Epithelial cell of esophagus (primary cell): ENCODE results near the gene ZNF205.

ENCODE experiments used
- DNase-seq: peaks from one replicate; pipeline ENCODE4 v3.0.0; 2010; ENCODE audit warnings: low read depth
- H3K4me3 ChIP-seq: 2 replicates; pipeline ENCODE4 v1.5.1; 2011; ENCODE audit warnings: mild to moderate bottlenecking, low read length, control low read depth
- CTCF ChIP-seq: IDR thresholded peaks from 2 replicates; pipeline ENCODE4 v1.5.1; 2011; ENCODE audit warnings: low read depth, mild to moderate bottlenecking, low read length, control low read depth, inconsistent platforms; ENCODE audit not compliant: insufficient read depth; ENCODE audit errors: missing control alignments

ZNF205 gene

GRCh38 chr16:3115003-3115402 lies 2.6 kb downstream of the ZNF205 start:
- no peak overlapping the region for H3K4me3 ChIP-seq
- no peak for DNase-seq
- TF ChIP-seq CTCF, result no peak

- no peak overlapping the region for H3K4me3 ChIP-seq
- TF ChIP-seq CTCF, result no peak
- no peak for DNase-seq
Measured at GRCh38 chr16:3115561-3115960, 3.2 kb downstream of the ZNF205 start.

GRCh38 chr16:3118204-3118790 lies 5.9 kb downstream of the ZNF205 start:
- TF ChIP-seq CTCF, result no peak
- peak; percentile 45 for DNase-seq
- H3K4me3 ChIP-seq, result no peak overlapping the region

- TF ChIP-seq CTCF, result no peak
- no peak for DNase-seq
Measured at GRCh38 chr16:3118846-3119245, 6.5 kb downstream of the ZNF205 start.

GRCh38 chr16:3119286-3119685 lies 6.9 kb downstream of the ZNF205 start:
- H3K4me3 ChIP-seq, result no peak overlapping the region

More at GRCh38 chr16:3118846-3119245, 6.5 kb downstream of the ZNF205 start:
- H3K4me3 ChIP-seq, result no peak overlapping the region

GRCh38 chr16:3119701-3120408 lies 7.5 kb downstream of the ZNF205 start:
- no peak for DNase-seq
- no peak overlapping the region for H3K4me3 ChIP-seq
- TF ChIP-seq CTCF, result no peak

More at GRCh38 chr16:3119286-3119685, 6.9 kb downstream of the ZNF205 start:
- DNase-seq, result no peak
- no peak for TF ChIP-seq CTCF

GRCh38 chr16:3120435-3120834 lies 8.0 kb downstream of the ZNF205 start:
- H3K4me3 ChIP-seq, result no peak overlapping the region
- no peak for TF ChIP-seq CTCF
- no peak for DNase-seq
